ENCODE results near the gene TNFRSF17.

DNA sequence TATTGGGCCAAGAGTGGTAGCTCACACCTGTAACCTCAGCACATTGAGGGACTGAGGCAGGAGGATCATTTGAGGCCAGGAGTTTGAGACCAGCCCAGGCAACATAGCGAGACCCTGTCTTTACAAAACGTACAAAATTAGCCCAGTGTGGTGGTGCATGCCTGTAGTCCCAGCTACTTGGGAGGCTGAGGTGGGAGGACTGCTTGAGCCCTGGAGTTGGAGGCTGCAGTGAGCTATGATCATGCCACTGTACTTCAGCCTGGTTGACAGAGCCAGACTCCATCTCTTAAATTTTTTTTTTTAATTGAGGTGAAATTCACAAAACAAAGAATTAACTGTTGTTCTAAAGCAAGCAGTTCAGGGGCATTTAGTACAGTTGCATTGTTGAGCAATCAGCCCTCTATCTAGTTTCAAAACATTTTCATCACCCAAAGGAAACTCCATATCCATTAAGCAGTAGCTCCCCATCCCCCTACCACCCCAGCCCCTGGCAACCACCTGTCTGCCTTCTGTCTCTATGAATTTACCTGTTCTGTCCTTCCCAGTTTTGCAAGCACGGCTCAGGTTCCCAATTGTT lies 27.1 kb downstream of the TNFRSF17 start:
- TF ChIP-seq, protein P1, sequence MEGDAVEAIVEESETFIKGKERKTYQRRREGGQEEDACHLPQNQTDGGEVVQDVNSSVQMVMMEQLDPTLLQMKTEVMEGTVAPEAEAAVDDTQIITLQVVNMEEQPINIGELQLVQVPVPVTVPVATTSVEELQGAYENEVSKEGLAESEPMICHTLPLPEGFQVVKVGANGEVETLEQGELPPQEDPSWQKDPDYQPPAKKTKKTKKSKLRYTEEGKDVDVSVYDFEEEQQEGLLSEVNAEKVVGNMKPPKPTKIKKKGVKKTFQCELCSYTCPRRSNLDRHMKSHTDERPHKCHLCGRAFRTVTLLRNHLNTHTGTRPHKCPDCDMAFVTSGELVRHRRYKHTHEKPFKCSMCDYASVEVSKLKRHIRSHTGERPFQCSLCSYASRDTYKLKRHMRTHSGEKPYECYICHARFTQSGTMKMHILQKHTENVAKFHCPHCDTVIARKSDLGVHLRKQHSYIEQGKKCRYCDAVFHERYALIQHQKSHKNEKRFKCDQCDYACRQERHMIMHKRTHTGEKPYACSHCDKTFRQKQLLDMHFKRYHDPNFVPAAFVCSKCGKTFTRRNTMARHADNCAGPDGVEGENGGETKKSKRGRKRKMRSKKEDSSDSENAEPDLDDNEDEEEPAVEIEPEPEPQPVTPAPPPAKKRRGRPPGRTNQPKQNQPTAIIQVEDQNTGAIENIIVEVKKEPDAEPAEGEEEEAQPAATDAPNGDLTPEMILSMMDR (IDR thresholded peaks at IDR 0.05; ENCODE audit: control extremely low read depth in 1 of 3, insufficient read depth in 1 of 3, low read depth in 1 of 3, low read length in 3 of 3): no peak
- TF ChIP-seq KDM1A (IDR thresholded peaks at IDR 0.05; ENCODE audit: borderline replicate concordance, low read length): no peak
- no peak for TF ChIP-seq TEAD4 (IDR thresholded peaks at IDR 0.05; ENCODE audit: low read depth, low read length)
- TF ChIP-seq POLR2AphosphoS5 (IDR thresholded peaks at IDR 0.05; ENCODE audit: low read depth, low read length): no peak
- no peak for TF ChIP-seq CHD2 (IDR thresholded peaks at IDR 0.05; ENCODE audit: low read length)
- no peak for TF ChIP-seq JUND (IDR thresholded peaks at IDR 0.05; ENCODE audit: low read length)

Measured in H1 (cell line).